Fibroblast of pulmonary artery (primary cell): ENCODE measurements around the gene ZNF814.
"Not testable (repeated sequence)": the region's sequence is repeated elsewhere in the genome, so short reads cannot be mapped to it uniquely, and the experiment has no call there.

Source experiments
- DNase-seq: peaks from one replicate; pipeline ENCODE4 v3.0.0-alpha.2; 2010; ENCODE audit warnings: low read depth
- H3K4me3 ChIP-seq: replicated peaks from 2 replicates; pipeline ENCODE4 v1.5.1; 2011; ENCODE audit warnings: low read depth, mild to moderate bottlenecking, control low read depth, low read length, moderate library complexity
- TF ChIP-seq, protein P1 (sequence below): IDR thresholded peaks from 2 replicates; pipeline ENCODE4 v1.5.1; 2011; ENCODE audit warnings: mild to moderate bottlenecking, control low read depth, low read length, inconsistent platforms; ENCODE audit errors: missing control alignments

ZNF814 gene

GRCh38 chr19:57816652-57817051, 72.2 kb downstream of the ZNF814 start:
- DNase-seq: no peak
- H3K4me3 ChIP-seq: no peak overlapping the region
- TF ChIP-seq, protein P1, sequence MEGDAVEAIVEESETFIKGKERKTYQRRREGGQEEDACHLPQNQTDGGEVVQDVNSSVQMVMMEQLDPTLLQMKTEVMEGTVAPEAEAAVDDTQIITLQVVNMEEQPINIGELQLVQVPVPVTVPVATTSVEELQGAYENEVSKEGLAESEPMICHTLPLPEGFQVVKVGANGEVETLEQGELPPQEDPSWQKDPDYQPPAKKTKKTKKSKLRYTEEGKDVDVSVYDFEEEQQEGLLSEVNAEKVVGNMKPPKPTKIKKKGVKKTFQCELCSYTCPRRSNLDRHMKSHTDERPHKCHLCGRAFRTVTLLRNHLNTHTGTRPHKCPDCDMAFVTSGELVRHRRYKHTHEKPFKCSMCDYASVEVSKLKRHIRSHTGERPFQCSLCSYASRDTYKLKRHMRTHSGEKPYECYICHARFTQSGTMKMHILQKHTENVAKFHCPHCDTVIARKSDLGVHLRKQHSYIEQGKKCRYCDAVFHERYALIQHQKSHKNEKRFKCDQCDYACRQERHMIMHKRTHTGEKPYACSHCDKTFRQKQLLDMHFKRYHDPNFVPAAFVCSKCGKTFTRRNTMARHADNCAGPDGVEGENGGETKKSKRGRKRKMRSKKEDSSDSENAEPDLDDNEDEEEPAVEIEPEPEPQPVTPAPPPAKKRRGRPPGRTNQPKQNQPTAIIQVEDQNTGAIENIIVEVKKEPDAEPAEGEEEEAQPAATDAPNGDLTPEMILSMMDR: no peak

DNA sequence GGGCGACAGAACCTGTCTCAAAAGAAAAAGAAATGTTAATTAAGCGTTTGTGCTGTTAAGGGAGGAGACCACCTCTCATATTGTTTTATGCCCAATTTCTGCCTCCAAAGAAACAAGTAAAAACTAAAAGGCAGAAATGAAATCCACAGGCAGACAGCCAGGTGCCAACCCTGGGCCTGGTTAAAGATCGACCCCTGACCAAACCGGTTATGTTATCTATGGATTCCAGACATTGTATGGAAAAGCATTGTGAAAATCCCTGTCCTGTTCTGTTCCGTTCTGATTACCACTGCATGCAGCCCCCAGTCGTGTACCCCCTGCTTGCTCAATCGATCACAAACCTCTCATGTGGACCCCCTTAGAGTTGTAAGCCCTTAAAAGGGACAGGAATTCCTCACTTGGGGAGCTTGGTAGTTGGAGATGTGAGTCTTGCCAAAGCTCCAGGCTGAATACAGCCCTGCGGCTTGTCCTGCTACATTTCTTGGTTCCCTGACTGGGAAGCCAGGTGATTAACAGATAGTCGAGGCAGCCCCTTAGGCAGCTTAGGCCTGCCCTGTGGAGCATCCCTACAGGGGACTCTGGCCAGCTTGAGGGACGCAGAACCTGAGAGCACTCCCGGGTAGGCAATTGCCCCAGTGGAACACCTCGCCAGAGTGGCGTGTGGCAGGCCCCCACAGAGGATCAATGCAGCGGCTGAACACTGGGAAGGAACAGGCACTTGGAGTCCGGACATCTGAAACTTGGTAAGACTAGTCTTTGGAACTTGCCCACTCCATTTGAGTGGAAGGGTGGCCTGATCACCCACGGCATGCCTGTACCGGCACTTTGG, 73.4 kb downstream of the ZNF814 start:
- H3K4me3 ChIP-seq: peak overlapping the region; percentile 94
- TF ChIP-seq, protein P1: no peak
- no peak for DNase-seq

GRCh38 chr19:57814505-57815246, 74.2 kb downstream of the ZNF814 start, which contains the start of gene ZNF552:
Gene ZNF552 (minus strand): TSS chr19:57814913. CDS start chr19:57814743, 170 bp downstream.
- DNase-seq: peak; percentile 94
- peak within 1 kb of the TSS; percentile 94 for H3K4me3 ChIP-seq
- TF ChIP-seq, protein P1: no peak

- peak overlapping the region; percentile 94 for H3K4me3 ChIP-seq
- TF ChIP-seq, protein P1: no peak
- DNase-seq: no peak
These were observed 74.8 kb downstream of the ZNF814 start for GRCh38 chr19:57813919-57814504.

- H3K4me3 ChIP-seq: peak overlapping the region; percentile 94
- DNase-seq: not testable (repeated sequence)
These were observed 75.6 kb downstream of the ZNF814 start for GRCh38 chr19:57812975-57813820.

GRCh38 chr19:57812226-57812625, 76.6 kb downstream of the ZNF814 start:
- H3K4me3 ChIP-seq: no peak overlapping the region
- TF ChIP-seq, protein P1: no peak
- DNase-seq: no peak

DNA sequence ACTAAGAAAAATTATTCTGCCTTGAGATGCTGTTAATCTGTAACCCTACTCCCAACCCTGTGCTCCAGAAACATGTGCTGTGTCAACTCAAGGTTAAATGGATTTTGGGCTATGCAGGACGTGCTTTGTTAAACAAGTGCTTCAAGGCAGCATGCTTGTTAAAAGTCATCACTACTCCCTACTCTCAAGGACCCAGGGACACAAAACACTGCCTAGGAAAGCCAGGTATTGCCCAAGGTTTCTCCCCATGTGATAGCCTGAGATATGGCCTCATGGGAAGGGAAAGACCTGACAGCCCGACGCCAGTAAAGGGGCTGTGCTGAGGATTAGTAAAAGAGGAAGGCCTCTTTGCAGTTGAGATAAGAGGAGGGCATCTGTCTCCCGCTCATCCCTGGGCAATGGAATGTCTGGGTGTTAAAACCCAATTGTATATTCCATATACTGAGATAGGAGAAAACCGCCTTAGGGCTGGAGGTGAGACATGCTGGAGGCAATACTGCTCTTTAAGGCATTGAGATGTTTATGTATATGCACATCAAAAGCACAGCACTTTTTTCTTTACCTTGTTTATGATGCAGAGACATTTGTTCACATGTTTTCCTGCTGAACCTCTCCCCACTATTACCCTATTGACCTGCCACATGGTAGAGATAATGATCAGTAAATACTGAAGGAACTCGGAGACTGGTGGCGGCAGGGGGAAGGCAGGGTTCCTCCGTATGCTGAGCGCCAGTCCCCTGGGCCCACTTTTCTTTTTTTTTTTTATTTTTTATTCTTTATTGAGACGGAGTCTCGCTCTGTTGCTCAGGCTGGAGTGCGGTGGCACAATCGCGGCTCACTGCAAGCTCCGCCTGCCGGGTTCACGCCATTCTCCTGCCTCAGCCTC, 78.2 kb downstream of the ZNF814 start:
- not testable (repeated sequence) for DNase-seq

More for the DNA sequence above, 78.2 kb downstream of the ZNF814 start:
- H3K4me3 ChIP-seq: not testable (repeated sequence)
